Activated naive CD8-positive, alpha-beta T cell (primary cell): ENCODE results near the gene GLCE.
"Not testable (repeated sequence)": the region's sequence is repeated elsewhere in the genome, so short reads cannot be mapped to it uniquely, and the experiment has no call there.

Experiments used
- H3K27ac Mint-ChIP-seq: one replicate; pipeline ENCODE4 v1.8.0; 2021; ENCODE audit warnings: mixed read lengths
- H3K27me3 Mint-ChIP-seq: one replicate; pipeline ENCODE4 v1.8.0; 2021; ENCODE audit warnings: mixed read lengths
- H3K36me3 Mint-ChIP-seq: one replicate; pipeline ENCODE4 v1.8.0; 2021; ENCODE audit warnings: mixed read lengths
- H3K4me1 Mint-ChIP-seq: one replicate; pipeline ENCODE4 v1.8.0; 2021; ENCODE audit warnings: low read depth, mixed read lengths
- H3K4me3 Mint-ChIP-seq: one replicate; pipeline ENCODE4 v1.8.0; 2021; ENCODE audit warnings: mild to moderate bottlenecking, mixed read lengths
- H3K9me3 Mint-ChIP-seq: one replicate; pipeline ENCODE4 v1.8.0; 2021; ENCODE audit warnings: low read depth, mixed read lengths

GLCE gene

GRCh38 chr15:69298697-69299441, 138.4 kb downstream of the GLCE start, which contains the start of gene PAQR5:
TSS of gene PAQR5 (plus strand) at chr15:69298912. CDS start at chr15:69360081, 61,169 bp downstream.
- H3K27ac Mint-ChIP-seq, result no peak within 1 kb of the TSS
- H3K4me1 Mint-ChIP-seq, result no peaks in the 10 kb centered on the region
- peak within 1 kb of the TSS; percentile 62 for H3K4me3 Mint-ChIP-seq
- H3K27me3 Mint-ChIP-seq, result peaks cover 18% of the 10 kb centered on the region
- H3K9me3 Mint-ChIP-seq, result no peaks in the 10 kb centered on the region
- H3K36me3 Mint-ChIP-seq, result no peaks in the 10 kb centered on the region

- H3K4me3 Mint-ChIP-seq, result no peak overlapping the region
- H3K27ac Mint-ChIP-seq, result no peak overlapping the region
- no peaks in the 10 kb centered on the region for H3K4me1 Mint-ChIP-seq
- H3K36me3 Mint-ChIP-seq, result no peaks in the 10 kb centered on the region
- peaks cover 19% of the 10 kb centered on the region for H3K27me3 Mint-ChIP-seq
- no peaks in the 10 kb centered on the region for H3K9me3 Mint-ChIP-seq
These were observed 139.0 kb downstream of the GLCE start for GRCh38 chr15:69299451-69299886.

GRCh38 chr15:69299943-69300588, 139.6 kb downstream of the GLCE start:
- Mint-ChIP-seq H3K27me3 (peaks cover 21% of the 10 kb centered on the region), H3K4me1 (no peaks in the 10 kb centered on the region), H3K4me3 (no peak overlapping the region), H3K27ac (no peak overlapping the region), H3K9me3 (no peaks in the 10 kb centered on the region), H3K36me3 (no peaks in the 10 kb centered on the region)

GRCh38 chr15:69301101-69301500, 140.7 kb downstream of the GLCE start:
- not testable (repeated sequence) for H3K4me3 Mint-ChIP-seq, H3K27ac Mint-ChIP-seq, H3K9me3 Mint-ChIP-seq, H3K4me1 Mint-ChIP-seq, H3K36me3 Mint-ChIP-seq
- peaks cover 21% of the 10 kb centered on the region for H3K27me3 Mint-ChIP-seq

GRCh38 chr15:69302087-69302486, 141.7 kb downstream of the GLCE start:
- H3K27me3 Mint-ChIP-seq, result peaks cover 19% of the 10 kb centered on the region
- not testable (repeated sequence) for H3K9me3 Mint-ChIP-seq, H3K27ac Mint-ChIP-seq, H3K4me3 Mint-ChIP-seq, H3K4me1 Mint-ChIP-seq, H3K36me3 Mint-ChIP-seq

GRCh38 chr15:69302929-69303328, 142.5 kb downstream of the GLCE start:
- Mint-ChIP-seq H3K9me3 (no peaks in the 10 kb centered on the region), H3K27me3 (peaks cover 15% of the 10 kb centered on the region), H3K4me1 (no peaks in the 10 kb centered on the region), H3K4me3 (no peak overlapping the region), H3K27ac (no peak overlapping the region), H3K36me3 (no peaks in the 10 kb centered on the region)

- no peaks in the 10 kb centered on the region for H3K4me1 Mint-ChIP-seq
- no peaks in the 10 kb centered on the region for H3K9me3 Mint-ChIP-seq
- H3K4me3 Mint-ChIP-seq, result no peak overlapping the region
- H3K27ac Mint-ChIP-seq, result no peak overlapping the region
- no peaks in the 10 kb centered on the region for H3K36me3 Mint-ChIP-seq
- H3K27me3 Mint-ChIP-seq, result peaks cover 16% of the 10 kb centered on the region
These were observed 143.1 kb downstream of the GLCE start for GRCh38 chr15:69303337-69304181.

- Mint-ChIP-seq H3K27me3 (peaks cover 18% of the 10 kb centered on the region), H3K9me3 (no peaks in the 10 kb centered on the region), H3K27ac (no peak overlapping the region), H3K4me3 (no peak overlapping the region), H3K4me1 (no peaks in the 10 kb centered on the region), H3K36me3 (no peaks in the 10 kb centered on the region)
These were observed 143.7 kb downstream of the GLCE start for GRCh38 chr15:69304182-69304545.

GRCh38 chr15:69305204-69305931, 144.9 kb downstream of the GLCE start:
- no peak overlapping the region for H3K4me3 Mint-ChIP-seq
- no peaks in the 10 kb centered on the region for H3K4me1 Mint-ChIP-seq
- peaks cover 18% of the 10 kb centered on the region for H3K27me3 Mint-ChIP-seq
- no peak overlapping the region for H3K27ac Mint-ChIP-seq
- no peaks in the 10 kb centered on the region for H3K36me3 Mint-ChIP-seq
- no peaks in the 10 kb centered on the region for H3K9me3 Mint-ChIP-seq

GRCh38 chr15:69305933-69306568, 145.6 kb downstream of the GLCE start:
- Mint-ChIP-seq H3K4me3 (no peak overlapping the region), H3K9me3 (no peaks in the 10 kb centered on the region), H3K27me3 (peaks cover 18% of the 10 kb centered on the region), H3K36me3 (no peaks in the 10 kb centered on the region), H3K4me1 (no peaks in the 10 kb centered on the region), H3K27ac (no peak overlapping the region)

GRCh38 chr15:69307939-69308338, 147.5 kb downstream of the GLCE start:
- peaks cover 10% of the 10 kb centered on the region for H3K27me3 Mint-ChIP-seq
- no peaks in the 10 kb centered on the region for H3K4me1 Mint-ChIP-seq
- H3K9me3 Mint-ChIP-seq, result no peaks in the 10 kb centered on the region
- no peak overlapping the region for H3K27ac Mint-ChIP-seq
- no peak overlapping the region for H3K4me3 Mint-ChIP-seq
- H3K36me3 Mint-ChIP-seq, result no peaks in the 10 kb centered on the region

- Mint-ChIP-seq H3K9me3 (no peaks in the 10 kb centered on the region), H3K4me1 (no peaks in the 10 kb centered on the region), H3K27ac (no peak overlapping the region), H3K4me3 (no peak overlapping the region), H3K36me3 (no peaks in the 10 kb centered on the region), H3K27me3 (peaks cover 10% of the 10 kb centered on the region)
These were observed 148.5 kb downstream of the GLCE start for GRCh38 chr15:69308949-69309348.

- no peaks in the 10 kb centered on the region for H3K4me1 Mint-ChIP-seq
- no peaks in the 10 kb centered on the region for H3K9me3 Mint-ChIP-seq
- H3K27ac Mint-ChIP-seq, result no peak overlapping the region
- H3K36me3 Mint-ChIP-seq, result no peaks in the 10 kb centered on the region
- H3K27me3 Mint-ChIP-seq, result peaks cover 8% of the 10 kb centered on the region
- no peak overlapping the region for H3K4me3 Mint-ChIP-seq
These were observed 150.9 kb downstream of the GLCE start for GRCh38 chr15:69311319-69311721.

GRCh38 chr15:69313432-69314000, 153.1 kb downstream of the GLCE start:
- no peaks in the 10 kb centered on the region for H3K9me3 Mint-ChIP-seq

More at GRCh38 chr15:69313432-69314000, 153.1 kb downstream of the GLCE start:
- no peaks in the 10 kb centered on the region for H3K4me1 Mint-ChIP-seq
- H3K27me3 Mint-ChIP-seq, result peaks cover 5% of the 10 kb centered on the region
- H3K27ac Mint-ChIP-seq, result no peak overlapping the region
- no peaks in the 10 kb centered on the region for H3K36me3 Mint-ChIP-seq
- no peak overlapping the region for H3K4me3 Mint-ChIP-seq
